Endodermal cell (in vitro differentiated cells): ENCODE results near the gene GRHL3. TPM values are rescaled to one million over a fixed set of nuclear protein-coding genes. Genes with fewer than 3 reads are reported as not detected.
A peak's percentile ranks its signal among the peaks of the same experiment; 100 is the strongest.

Source experiments
- DNase-seq: peaks from one replicate; pipeline ENCODE4 v3.0.0-alpha.2; 2017
- H3K27ac ChIP-seq: 2 replicates; pipeline ENCODE4 v1.5.1; 2013; ENCODE audit warnings: mild to moderate bottlenecking, low read depth, low read length, moderate library complexity
- H3K27me3 ChIP-seq: 2 replicates; pipeline ENCODE4 v1.6.1; 2013; ENCODE audit warnings: mild to moderate bottlenecking, low read length, moderate library complexity; ENCODE audit not compliant: insufficient read depth, control insufficient read depth, poor library complexity, severe bottlenecking
- H3K36me3 ChIP-seq: 2 replicates; pipeline ENCODE4 v1.7.0; 2013; ENCODE audit warnings: mild to moderate bottlenecking, low read length, moderate library complexity; ENCODE audit not compliant: control insufficient read depth, insufficient read depth
- H3K4me1 ChIP-seq: one replicate; pipeline ENCODE4 v1.7.0; 2013; ENCODE audit warnings: low read length; ENCODE audit not compliant: control insufficient read depth, insufficient read depth
- H3K4me3 ChIP-seq: 2 replicates; pipeline ENCODE4 v1.5.1; 2013; ENCODE audit warnings: mild to moderate bottlenecking, low read length, moderate library complexity
- H3K9ac ChIP-seq: 2 replicates; pipeline ENCODE4 v1.6.1; 2013; ENCODE audit warnings: mild to moderate bottlenecking, low read length, moderate library complexity; ENCODE audit not compliant: poor library complexity, severe bottlenecking; ENCODE audit errors: extremely low read depth
- H3K9me3 ChIP-seq: 2 replicates; pipeline ENCODE4 v1.6.1; 2013; ENCODE audit warnings: mild to moderate bottlenecking, low read length, moderate library complexity; ENCODE audit not compliant: control insufficient read depth
- H3K27ac Mint-ChIP-seq: 2 replicates; pipeline ENCODE4 v1.8.0; 2020; ENCODE audit warnings: mixed read lengths
- H3K27me3 Mint-ChIP-seq: 2 replicates; pipeline ENCODE4 v1.8.0; 2021; ENCODE audit warnings: mild to moderate bottlenecking, mixed read lengths; ENCODE audit not compliant: insufficient read depth
- H3K36me3 Mint-ChIP-seq: 2 replicates; pipeline ENCODE4 v1.8.0; 2020; ENCODE audit warnings: low read depth, mixed read lengths
- H3K4me1 Mint-ChIP-seq: 2 replicates; pipeline ENCODE4 v1.8.0; 2020; ENCODE audit warnings: mixed read lengths
- H3K4me3 Mint-ChIP-seq: 2 replicates; pipeline ENCODE4 v1.8.0; 2020; ENCODE audit warnings: mild to moderate bottlenecking, moderate library complexity, mixed read lengths
- H3K9me3 Mint-ChIP-seq: 2 replicates; pipeline ENCODE4 v1.8.0; 2020; ENCODE audit warnings: mild to moderate bottlenecking, mixed read lengths
- WGBS, 2 experiments: methylation state at CpG; one replicate each; pipeline versions ENCODE4 v1.1.5 to v1.1.7; 2013; ENCODE audit warnings: missing lambda C conversion rate in 2 of 2, mixed read lengths in 1 of 2; ENCODE audit not compliant: insufficient coverage in 1 of 2, insufficient read length in 1 of 2; 5-methylcytosine and 5-hydroxymethylcytosine counted together
- total RNA-seq, 2 donors: library from RNA; stranded (reverse); fragmentation: NEBNext Ultra II Directional in 1 of 2; extraction: Animal tissue kit (Norgen Biotek cat#: 25700) in 1 of 2; gene quantifications; 2 replicates in 1 of 2; 3 replicates in 1 of 2; pipeline ENCODE4 v1.2.1, GENCODE V29; 2021
- TF ChIP-seq, protein P1 (sequence below): fragments of 200-600 bp; sonication (generic); conservative IDR thresholded peaks from 2 replicates; pipeline ENCODE4 v1.5.0; 2021; ENCODE audit warnings: antibody characterized with exemption, mild to moderate bottlenecking

Gene GRHL3
- total RNA-seq, 2 donors from 2014 or later: 1.8 to 2.5 TPM

DNA sequence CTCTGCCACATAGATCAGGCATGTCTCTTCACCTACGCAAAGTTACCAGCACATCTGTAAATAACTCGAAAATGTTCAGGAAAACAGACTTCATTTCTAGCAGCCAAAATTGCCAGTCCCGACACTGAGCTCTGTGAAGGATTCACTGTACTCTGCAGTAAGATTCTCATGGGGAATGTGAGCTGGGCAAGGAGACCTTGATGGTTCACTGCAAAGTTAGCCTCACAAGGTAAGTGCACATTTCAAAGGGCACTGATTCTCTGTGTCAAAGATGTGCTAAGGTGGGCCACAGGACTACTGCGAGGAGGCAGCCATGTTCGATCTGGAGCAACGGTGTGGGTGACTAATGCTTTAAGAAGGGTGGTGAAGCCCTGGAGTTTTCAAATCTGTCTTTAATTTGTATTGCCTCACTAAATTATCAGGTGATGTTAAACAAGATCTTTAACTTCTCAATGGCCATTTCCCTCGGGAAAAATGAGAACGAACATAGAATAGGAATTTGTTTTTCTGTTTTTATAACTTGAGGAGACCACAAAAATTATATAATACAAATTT, 69.3 kb downstream of the GRHL3 start:
- no peaks in the 10 kb centered on the region for H3K9me3 ChIP-seq
- no peak overlapping the region for H3K9ac ChIP-seq
- no peak overlapping the region for H3K4me3 ChIP-seq
- Mint-ChIP-seq H3K9me3 (peaks cover 2% of the 10 kb centered on the region), H3K27me3 (no peaks in the 10 kb centered on the region), H3K36me3 (peaks cover 23% of the 10 kb centered on the region), H3K27ac (no peak overlapping the region), H3K4me3 (no peak overlapping the region), H3K4me1 (peaks cover 10% of the 10 kb centered on the region)
- no peaks in the 10 kb centered on the region for H3K27me3 ChIP-seq
- H3K4me1 ChIP-seq: no peaks in the 10 kb centered on the region
- 92 to 94% methylated on average over 5 to 8 of the region's 8 CpGs for WGBS, 2 experiments
- TF ChIP-seq, protein P1, sequence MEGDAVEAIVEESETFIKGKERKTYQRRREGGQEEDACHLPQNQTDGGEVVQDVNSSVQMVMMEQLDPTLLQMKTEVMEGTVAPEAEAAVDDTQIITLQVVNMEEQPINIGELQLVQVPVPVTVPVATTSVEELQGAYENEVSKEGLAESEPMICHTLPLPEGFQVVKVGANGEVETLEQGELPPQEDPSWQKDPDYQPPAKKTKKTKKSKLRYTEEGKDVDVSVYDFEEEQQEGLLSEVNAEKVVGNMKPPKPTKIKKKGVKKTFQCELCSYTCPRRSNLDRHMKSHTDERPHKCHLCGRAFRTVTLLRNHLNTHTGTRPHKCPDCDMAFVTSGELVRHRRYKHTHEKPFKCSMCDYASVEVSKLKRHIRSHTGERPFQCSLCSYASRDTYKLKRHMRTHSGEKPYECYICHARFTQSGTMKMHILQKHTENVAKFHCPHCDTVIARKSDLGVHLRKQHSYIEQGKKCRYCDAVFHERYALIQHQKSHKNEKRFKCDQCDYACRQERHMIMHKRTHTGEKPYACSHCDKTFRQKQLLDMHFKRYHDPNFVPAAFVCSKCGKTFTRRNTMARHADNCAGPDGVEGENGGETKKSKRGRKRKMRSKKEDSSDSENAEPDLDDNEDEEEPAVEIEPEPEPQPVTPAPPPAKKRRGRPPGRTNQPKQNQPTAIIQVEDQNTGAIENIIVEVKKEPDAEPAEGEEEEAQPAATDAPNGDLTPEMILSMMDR: no peak
- DNase-seq: no peak
- H3K27ac ChIP-seq: no peak overlapping the region
- H3K36me3 ChIP-seq: peaks cover 7% of the 10 kb centered on the region

DNA sequence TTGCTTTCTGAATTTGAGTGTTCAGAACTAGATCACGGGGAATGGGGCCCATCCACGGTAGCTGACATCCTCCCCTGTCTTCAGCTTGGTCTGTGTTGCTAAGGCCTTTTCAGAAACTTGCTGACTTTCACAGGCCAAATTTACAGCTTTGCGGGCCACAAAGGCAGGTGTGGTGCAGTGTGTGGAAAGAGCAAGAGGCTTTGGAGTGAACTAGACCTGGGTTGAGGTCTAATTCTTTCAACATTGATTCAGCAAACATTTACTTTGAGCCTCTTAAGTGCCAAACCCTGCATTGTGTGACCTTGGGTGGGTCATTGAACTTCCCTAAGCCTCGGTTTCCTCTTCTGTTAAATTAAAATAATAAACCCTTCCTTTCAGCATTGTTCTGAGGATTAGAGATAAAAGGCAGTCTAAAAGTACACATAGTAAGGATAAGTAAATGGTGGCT, 70.1 kb downstream of the GRHL3 start:
- TF ChIP-seq, protein P1: no peak

DNA sequence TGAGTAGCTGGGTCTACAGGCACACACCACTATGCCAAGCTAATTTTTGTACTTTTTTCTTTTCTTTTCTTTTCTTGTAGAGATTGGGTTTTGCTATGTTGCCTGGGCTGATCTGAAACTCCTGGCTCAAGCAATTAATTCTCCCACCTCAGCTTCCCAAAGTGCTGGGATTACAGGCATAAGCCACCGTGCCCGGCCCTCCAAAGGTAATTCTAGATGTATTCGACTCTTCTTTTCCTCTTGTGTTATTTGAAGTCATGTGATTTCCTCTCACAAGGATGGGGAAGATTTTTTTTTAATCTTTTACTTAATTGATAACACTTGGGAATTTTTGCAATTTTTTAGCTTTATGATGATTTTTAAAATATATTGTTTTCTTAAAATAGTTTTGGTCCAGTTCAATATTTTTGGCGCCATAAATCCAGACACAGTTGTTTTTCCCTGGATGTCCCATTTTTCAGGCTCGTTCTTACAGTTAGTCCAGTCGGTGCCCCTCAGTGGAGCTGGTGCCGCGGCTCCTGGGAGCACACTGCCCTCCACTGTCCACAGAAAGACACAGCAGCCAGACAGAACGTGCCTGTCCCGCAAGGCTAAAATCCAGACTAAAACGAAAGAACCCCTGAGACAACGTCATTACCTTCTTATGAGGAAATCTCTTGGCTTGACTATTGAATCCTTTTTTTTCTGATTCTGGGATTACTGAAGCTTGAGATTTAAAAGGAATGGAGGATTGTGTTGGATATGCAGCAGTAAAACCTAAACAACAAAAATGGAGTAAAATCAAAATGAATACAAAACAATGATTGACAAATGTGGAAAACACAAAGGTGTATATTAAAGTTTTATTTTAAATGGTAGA, 72.0 kb downstream of the GRHL3 start:
- Histone ChIP-seq H3K4me1 (no peaks in the 10 kb centered on the region), H3K4me3 (no peak overlapping the region), H3K27ac (no peak overlapping the region), H3K9me3 (no peaks in the 10 kb centered on the region), H3K36me3 (peaks cover 3% of the 10 kb centered on the region), H3K27me3 (no peaks in the 10 kb centered on the region), H3K9ac (no peak overlapping the region)
- Mint-ChIP-seq H3K36me3 (peaks cover 27% of the 10 kb centered on the region), H3K4me1 (peaks cover 7% of the 10 kb centered on the region), H3K9me3 (peaks cover 2% of the 10 kb centered on the region), H3K27me3 (no peaks in the 10 kb centered on the region), H3K4me3 (no peak overlapping the region), H3K27ac (no peak overlapping the region)
- WGBS, 2 experiments: 19 to 31% methylated on average over 8 to 12 of the region's 12 CpGs
- TF ChIP-seq, protein P1: peak; percentile 97
- DNase-seq: peak; percentile 90

More for the DNA sequence above, 70.1 kb downstream of the GRHL3 start:
- Histone ChIP-seq H3K4me3 (no peak overlapping the region), H3K4me1 (no peaks in the 10 kb centered on the region), H3K27ac (no peak overlapping the region), H3K27me3 (no peaks in the 10 kb centered on the region), H3K9me3 (no peaks in the 10 kb centered on the region), H3K36me3 (peaks cover 3% of the 10 kb centered on the region), H3K9ac (no peak overlapping the region)
- peaks cover 23% of the 10 kb centered on the region for H3K36me3 Mint-ChIP-seq
- no peak overlapping the region for H3K4me3 Mint-ChIP-seq
- H3K4me1 Mint-ChIP-seq: peaks cover 10% of the 10 kb centered on the region
- 83 to 93% methylated on average over 3 to 4 of the region's 4 CpGs for WGBS, 2 experiments
- H3K9me3 Mint-ChIP-seq: peaks cover 2% of the 10 kb centered on the region
- H3K27me3 Mint-ChIP-seq: no peaks in the 10 kb centered on the region
- no peak for DNase-seq
- H3K27ac Mint-ChIP-seq: no peak overlapping the region
